Retinal pigment epithelial cell (primary cell): ENCODE data around the gene PHACTR3.
"Not testable (repeated sequence)": the region's sequence is repeated elsewhere in the genome, so short reads cannot be mapped to it uniquely, and the experiment has no call there.

Source experiments
- DNase-seq: peaks from one replicate; pipeline ENCODE4 v3.0.0-alpha.2; 2010; ENCODE audit warnings: low read depth
- H3K4me3 ChIP-seq: 2 replicates; pipeline ENCODE4 v1.5.1; 2011; ENCODE audit warnings: mild to moderate bottlenecking, low read length, control low read depth, moderate library complexity
- TF ChIP-seq, protein P1 (sequence below): conservative IDR thresholded peaks from 2 replicates; pipeline ENCODE4 v1.5.1; 2011; ENCODE audit warnings: low read depth, low read length, control low read depth, inconsistent platforms

PHACTR3 gene

DNA sequence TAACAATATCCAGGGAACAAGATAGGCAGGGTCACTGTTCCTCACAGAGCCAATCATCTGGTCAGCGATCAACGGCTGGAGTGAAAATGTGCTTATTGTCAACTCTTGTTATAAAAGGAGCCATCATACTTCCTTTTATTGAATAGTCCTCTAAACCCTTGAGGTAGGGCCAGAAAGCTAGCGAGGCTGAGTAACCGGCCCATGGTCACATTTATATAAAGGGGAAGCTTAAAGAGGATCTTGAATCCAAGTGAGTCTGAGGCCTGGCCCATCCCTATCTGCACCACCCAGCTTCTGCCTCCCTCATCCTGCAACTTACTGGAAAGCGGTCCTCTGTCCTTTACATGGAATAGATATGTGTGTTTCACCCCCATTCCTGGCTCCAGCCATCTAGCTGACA lies 9.5 kb downstream of the PHACTR3 start:
- no peak overlapping the region for H3K4me3 ChIP-seq
- TF ChIP-seq, protein P1, sequence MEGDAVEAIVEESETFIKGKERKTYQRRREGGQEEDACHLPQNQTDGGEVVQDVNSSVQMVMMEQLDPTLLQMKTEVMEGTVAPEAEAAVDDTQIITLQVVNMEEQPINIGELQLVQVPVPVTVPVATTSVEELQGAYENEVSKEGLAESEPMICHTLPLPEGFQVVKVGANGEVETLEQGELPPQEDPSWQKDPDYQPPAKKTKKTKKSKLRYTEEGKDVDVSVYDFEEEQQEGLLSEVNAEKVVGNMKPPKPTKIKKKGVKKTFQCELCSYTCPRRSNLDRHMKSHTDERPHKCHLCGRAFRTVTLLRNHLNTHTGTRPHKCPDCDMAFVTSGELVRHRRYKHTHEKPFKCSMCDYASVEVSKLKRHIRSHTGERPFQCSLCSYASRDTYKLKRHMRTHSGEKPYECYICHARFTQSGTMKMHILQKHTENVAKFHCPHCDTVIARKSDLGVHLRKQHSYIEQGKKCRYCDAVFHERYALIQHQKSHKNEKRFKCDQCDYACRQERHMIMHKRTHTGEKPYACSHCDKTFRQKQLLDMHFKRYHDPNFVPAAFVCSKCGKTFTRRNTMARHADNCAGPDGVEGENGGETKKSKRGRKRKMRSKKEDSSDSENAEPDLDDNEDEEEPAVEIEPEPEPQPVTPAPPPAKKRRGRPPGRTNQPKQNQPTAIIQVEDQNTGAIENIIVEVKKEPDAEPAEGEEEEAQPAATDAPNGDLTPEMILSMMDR: no peak

DNA sequence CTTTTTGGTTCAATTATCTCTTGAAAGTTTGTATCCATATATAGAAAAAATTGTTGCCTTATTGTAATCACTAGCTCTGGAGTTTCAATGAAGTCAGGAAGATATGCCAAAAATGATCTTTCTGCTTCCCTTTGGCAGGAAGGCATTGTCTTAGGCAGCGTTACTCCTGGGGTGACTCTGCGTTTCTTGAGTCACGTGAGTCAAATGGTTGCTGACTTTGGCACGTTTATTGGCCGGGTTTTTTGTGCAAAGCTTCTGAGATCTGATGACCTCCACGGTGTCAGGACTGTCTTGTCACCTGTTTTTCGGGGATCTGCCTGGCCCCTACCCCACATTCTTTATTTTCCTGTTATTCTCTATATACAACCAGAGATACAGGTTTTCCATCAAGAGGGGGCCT lies 10.4 kb downstream of the PHACTR3 start:
- no peak overlapping the region for H3K4me3 ChIP-seq
- TF ChIP-seq, protein P1: no peak
- DNase-seq: no peak

More for the DNA sequence above, 9.5 kb downstream of the PHACTR3 start:
- DNase-seq: no peak

DNA sequence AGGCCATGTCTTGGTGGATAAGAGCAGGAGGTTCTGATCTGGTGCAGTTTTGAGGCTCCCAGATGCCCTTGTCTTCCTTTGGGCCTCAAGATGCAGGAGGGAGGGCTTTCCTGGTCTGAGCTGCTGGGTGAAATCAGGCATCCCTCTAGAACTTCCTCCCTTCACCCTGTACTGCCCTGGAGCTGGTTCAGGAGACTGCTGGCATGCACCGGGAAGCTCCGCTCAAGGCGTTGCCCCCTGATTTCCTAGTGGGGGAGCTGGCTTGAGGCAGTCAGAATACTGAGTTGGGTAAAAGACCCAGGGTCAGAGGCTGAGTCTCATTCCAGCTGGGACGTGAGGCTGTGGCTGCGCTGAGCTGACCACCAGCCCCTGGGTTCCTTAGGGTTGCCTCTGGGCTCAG lies 12.0 kb downstream of the PHACTR3 start:
- no peak overlapping the region for H3K4me3 ChIP-seq
- no peak for DNase-seq
- TF ChIP-seq, protein P1: no peak

DNA sequence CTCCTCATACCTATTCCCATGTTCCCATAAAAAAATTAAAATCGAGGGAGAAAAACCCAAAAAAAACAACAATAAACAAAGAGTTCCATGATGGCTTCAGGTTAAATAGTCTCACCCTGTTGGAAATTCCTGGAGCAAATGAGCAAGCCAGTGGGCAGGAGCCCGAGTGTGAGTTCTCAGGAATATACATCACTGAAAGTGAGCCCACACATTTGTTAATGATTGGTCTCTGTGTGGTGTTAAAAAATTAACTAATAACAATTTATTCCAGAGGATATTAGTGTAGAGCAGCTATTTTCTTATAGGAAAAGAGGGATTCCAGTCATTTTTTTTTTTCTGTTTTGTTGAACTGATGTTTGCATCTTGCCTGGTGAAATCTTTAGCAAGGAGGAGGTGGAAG lies 12.9 kb downstream of the PHACTR3 start:
- TF ChIP-seq, protein P1: no peak
- no peak overlapping the region for H3K4me3 ChIP-seq
- no peak for DNase-seq

DNA sequence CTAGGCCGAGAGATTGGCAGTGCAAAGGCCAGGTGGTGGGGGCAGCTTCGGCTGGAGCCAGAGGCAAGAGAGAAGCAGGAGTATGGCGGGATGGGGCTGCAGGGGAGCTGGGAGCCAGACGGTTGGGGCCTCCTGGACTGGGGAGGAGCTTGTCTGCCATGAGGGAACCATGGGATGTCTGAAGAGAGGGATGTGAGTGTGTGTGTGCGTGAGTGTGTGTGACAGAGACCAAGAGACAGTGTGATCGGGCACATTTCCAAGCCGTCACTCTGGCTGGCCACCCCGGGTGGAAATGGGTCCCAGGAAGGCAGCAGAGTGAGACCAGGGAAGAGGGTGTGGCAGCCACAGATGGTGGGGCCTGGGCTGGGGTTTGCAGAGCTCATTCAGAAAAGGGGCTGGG lies 13.8 kb downstream of the PHACTR3 start:
- no peak for DNase-seq

DNA sequence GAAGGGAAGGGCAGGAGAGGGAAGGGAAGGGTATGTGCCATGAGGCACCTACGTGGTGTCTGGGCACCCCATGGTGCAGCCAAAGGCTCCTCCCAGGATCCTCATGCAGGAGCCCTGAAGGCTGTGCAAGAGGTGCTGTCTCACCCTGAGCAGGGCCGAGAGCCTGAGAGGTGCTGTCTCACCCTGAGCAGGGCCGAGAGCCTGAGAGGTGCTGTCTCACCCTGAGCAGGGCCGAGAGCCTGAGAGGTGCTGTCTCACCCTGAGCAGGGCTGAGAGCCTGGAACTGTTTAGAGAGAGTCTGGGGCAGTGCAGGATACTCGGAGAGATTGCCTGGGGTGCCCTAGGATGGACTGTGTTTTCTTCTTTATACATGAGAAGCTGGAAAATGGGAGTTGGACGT lies 14.2 kb downstream of the PHACTR3 start:
- H3K4me3 ChIP-seq: not testable (repeated sequence)

More for the DNA sequence above, 13.8 kb downstream of the PHACTR3 start:
- no peak overlapping the region for H3K4me3 ChIP-seq
- TF ChIP-seq, protein P1: no peak

DNA sequence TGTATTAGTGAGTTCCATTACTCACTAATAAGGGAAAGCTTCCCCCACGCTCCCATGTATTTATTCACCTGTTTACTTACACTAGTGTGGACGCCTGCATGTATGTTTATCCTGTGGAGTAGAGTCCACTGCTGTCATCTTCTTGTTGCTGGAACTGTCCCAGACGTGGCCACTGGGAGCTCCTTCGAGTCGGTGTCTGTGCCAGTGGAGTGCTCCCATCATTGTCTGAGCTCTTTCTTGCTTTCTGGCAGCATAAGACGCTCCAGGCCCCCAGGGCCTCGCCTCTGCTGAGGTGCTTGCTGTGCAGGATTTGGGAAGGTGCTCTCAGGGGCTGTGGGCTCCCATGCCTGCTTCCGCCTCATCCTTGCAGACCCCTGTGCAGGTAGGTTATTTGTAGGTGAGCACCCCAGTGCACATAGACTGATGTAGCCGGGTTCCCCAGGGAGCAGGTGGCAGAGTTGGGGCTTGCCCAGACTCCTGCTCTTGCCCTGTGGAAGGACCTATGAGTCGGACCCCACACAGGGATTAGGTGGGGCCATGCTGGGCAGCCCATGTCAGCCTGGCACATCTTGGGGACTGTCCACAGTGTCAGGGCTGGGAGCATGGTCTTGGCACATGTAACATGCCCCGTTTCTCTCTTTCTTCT lies 16.6 kb downstream of the PHACTR3 start:
- no peak for DNase-seq
- TF ChIP-seq, protein P1: no peak
- no peak overlapping the region for H3K4me3 ChIP-seq

More for the DNA sequence above, 14.2 kb downstream of the PHACTR3 start:
- not testable (repeated sequence) for DNase-seq

DNA sequence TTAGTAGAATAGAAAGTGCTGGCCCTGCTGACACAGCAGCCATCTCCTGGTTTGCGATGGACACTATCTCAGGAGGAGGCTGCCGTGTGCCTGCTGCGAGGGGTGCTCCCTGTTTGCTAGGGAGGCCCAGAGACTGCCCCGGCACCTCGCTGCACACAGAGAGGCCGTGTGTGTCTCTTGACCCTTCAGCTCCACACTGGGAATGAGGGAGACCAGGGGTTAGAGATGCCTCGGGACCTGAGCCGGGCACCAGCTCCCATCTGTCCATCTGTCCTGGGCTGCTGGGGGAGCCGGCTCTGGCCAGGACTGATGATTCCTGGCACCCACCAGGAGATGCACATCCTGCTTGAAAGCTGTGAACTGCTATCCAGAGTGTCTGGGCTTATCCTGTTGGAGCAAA lies 18.2 kb downstream of the PHACTR3 start:
- DNase-seq: no peak
- TF ChIP-seq, protein P1: no peak
- H3K4me3 ChIP-seq: no peak overlapping the region
